ENCODE data around the gene UPK3A. TPM values are rescaled to one million over a fixed set of nuclear protein-coding genes. Genes with fewer than 3 reads are reported as not detected.
"Not testable (repeated sequence)": the region's sequence is repeated elsewhere in the genome, so short reads cannot be mapped to it uniquely, and the experiment has no call there.

UPK3A gene
- total RNA-seq, 6 experiments from 2014 or later: not detected

DNA sequence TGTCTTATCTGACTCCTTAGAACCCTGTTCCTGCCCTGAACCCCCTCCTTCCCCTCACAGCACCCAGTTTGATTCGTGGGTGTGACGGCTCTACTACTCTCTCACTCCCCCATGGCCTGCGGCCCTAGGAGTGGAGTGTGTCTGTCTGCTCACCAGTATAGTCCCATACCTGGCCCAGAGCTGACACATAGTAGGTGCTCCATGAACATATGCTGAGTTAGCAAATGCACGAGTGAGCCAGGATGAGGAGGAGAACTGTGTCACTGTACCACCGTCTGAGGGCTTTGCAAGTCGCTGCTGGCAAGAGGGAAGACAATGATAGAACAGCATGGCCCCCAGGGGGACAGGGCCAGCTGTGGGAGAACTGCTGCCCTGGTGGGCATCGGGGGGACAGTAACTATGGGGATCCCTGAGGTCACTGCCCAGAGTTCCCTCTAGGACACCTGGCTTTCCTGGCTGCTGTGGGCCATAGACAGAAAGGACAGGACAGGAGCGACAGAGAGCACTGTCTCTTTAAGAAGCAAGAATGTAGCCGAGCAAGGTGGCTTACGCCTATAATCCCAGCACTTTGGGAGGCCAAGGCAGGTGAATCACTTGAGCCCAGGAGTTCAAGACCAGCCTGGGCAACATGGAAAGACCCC, 24.9 kb upstream of the UPK3A start:
- no peak for DNase-seq
- Mint-ChIP-seq H3K27ac (no peak overlapping the region), H3K9me3 (peaks cover 3% of the 10 kb centered on the region; the same call in 1 of the 2 replicates), H3K27me3 (ENCODE audit: insufficient read depth) (peaks cover 15% of the 10 kb centered on the region), H3K4me3 (no peak overlapping the region), H3K4me1 (ENCODE audit: low read depth) (peaks cover 13% of the 10 kb centered on the region), H3K36me3 (ENCODE audit: low read depth) (no peaks in the 10 kb centered on the region)
- TF ChIP-seq, protein P1, sequence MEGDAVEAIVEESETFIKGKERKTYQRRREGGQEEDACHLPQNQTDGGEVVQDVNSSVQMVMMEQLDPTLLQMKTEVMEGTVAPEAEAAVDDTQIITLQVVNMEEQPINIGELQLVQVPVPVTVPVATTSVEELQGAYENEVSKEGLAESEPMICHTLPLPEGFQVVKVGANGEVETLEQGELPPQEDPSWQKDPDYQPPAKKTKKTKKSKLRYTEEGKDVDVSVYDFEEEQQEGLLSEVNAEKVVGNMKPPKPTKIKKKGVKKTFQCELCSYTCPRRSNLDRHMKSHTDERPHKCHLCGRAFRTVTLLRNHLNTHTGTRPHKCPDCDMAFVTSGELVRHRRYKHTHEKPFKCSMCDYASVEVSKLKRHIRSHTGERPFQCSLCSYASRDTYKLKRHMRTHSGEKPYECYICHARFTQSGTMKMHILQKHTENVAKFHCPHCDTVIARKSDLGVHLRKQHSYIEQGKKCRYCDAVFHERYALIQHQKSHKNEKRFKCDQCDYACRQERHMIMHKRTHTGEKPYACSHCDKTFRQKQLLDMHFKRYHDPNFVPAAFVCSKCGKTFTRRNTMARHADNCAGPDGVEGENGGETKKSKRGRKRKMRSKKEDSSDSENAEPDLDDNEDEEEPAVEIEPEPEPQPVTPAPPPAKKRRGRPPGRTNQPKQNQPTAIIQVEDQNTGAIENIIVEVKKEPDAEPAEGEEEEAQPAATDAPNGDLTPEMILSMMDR (IDR thresholded peaks at IDR 0.05): no peak

DNA sequence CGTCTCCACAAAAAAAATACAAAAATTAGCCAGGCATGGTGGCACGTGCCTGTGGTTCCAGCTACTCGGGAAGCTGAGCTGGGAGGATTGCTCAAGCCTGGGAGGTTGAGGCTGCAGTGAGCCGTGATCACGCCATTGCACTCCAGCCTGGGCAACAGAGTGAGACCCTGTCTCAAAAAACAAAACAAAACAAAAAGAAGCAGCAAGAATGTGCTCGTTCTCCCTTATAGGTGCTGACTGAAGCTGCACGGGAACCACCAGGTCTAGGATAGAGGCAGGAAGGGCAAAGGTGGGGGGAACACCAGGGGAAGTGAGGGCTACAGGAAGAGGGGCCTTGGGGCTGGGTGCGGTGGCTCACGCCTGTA, 24.4 kb upstream of the UPK3A start:
- DNase-seq; H3K9me3 Mint-ChIP-seq; H3K36me3 Mint-ChIP-seq (ENCODE audit: low read depth); H3K4me3 Mint-ChIP-seq; H3K27ac Mint-ChIP-seq: not testable (repeated sequence)
- peaks cover 15% of the 10 kb centered on the region for H3K27me3 Mint-ChIP-seq (ENCODE audit: insufficient read depth)
- peaks cover 10% of the 10 kb centered on the region for H3K4me1 Mint-ChIP-seq (ENCODE audit: low read depth)

DNA sequence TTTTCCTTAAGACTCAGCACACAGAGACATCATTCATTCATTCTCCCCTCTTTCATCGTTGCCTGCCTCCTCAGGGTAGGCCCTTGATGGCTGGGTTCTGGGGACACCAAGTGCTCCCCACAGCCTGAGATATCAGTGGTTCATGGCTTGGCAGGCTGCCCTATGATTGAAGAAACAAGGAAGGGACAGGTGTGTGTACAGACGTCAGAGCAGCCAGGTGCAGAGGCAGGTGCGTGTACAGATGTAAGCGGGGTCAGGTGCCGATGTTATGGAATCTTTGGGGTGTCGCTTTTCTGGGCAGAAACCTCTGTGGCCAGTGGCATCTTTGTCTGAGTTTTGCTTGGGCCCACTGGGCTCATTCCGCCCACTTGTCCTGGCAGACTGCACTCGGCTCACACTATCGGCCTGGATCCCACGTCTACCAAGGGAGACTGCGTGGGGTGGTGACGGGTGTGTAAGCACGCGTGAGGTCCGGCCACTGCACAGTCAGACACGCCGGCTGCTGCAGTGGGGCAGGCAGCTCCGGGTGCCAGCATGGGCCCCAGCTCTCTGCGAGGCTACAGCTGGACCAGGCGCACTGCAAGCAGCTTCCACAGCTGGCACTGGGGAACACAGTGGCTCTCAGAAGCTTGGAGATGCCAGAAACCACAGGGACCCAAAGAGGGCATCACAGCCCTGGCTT, 23.2 kb upstream of the UPK3A start:
- no peak for DNase-seq
- TF ChIP-seq, protein P1 (IDR thresholded peaks at IDR 0.05): no peak

DNA sequence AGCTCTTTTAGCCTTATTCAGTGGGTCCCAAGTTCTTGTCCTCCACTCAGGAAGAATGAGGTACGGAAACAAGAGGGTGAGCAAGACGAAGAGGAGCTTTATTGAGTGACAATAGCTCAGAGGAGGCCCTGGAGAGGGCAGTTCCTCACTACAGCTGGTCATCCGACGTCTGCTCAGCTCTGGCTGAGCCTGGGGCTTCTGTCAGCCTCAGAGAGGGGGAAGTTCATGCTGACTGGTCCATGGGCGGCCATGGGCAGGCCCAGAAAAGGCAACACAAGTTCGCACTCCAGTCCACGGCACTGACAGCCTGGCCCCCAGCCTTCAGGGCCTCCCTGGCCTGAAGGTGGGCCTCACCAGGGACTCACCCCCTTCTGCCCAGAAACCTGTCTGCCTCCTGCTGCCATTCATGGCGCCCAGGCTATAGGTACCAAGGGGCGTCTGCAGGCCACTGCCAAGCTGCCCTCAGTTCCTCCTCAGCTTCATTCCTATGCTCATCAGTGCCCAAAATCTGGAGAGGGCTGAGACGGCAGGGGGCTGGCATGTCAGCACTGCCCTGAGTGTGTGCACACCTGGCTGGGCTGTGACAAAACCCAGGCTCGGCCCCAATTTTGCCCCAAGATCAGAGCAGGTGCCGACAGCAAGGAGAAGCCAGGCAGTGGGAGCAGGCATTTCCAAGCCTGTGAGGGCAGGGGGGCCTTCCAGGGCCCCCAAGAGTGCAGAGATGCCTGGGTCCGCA, 22.4 kb upstream of the UPK3A start:
- Mint-ChIP-seq H3K27ac (no peak overlapping the region), H3K9me3 (peaks cover 3% of the 10 kb centered on the region; the same call in 1 of the 2 replicates), H3K4me1 (ENCODE audit: low read depth) (peaks cover 10% of the 10 kb centered on the region), H3K4me3 (no peak overlapping the region), H3K27me3 (ENCODE audit: insufficient read depth) (peaks cover 15% of the 10 kb centered on the region), H3K36me3 (ENCODE audit: low read depth) (no peaks in the 10 kb centered on the region)
- no peak for DNase-seq
- TF ChIP-seq, protein P1 (IDR thresholded peaks at IDR 0.05): no peak

More for the DNA sequence above, 23.2 kb upstream of the UPK3A start:
- peaks cover 10% of the 10 kb centered on the region for H3K4me1 Mint-ChIP-seq (ENCODE audit: low read depth)
- H3K4me3 Mint-ChIP-seq: no peak overlapping the region
- peaks cover 3% of the 10 kb centered on the region; the same call in 1 of the 2 replicates for H3K9me3 Mint-ChIP-seq
- no peak overlapping the region for H3K27ac Mint-ChIP-seq
- H3K36me3 Mint-ChIP-seq (ENCODE audit: low read depth): no peaks in the 10 kb centered on the region
- H3K27me3 Mint-ChIP-seq (ENCODE audit: insufficient read depth): peaks cover 15% of the 10 kb centered on the region

DNA sequence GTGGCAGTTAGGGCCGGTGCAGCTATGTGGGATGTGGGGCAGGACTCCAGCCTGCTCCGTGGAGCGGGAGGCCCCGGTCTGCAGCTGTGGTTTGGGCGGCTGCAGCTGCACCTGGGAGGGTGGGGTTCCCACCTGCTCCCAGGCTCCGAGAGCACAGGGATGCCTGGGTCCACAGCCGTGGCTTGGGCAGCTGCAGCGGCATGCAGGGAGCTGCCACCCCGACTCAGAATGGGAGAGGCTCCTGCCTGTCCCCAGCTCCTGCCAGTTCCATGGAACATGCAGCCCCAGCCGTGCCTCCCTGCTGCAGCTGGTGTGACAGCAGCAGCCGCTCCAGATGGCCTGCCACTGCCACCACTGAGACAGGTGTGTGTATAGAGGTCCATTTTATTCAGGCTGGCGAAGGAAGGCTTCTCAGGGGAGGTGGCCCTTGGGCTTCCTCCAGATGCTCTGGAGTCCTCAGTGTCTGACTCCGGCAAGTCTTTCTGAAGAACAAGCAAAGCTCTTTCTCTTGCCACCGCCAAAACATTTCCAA, 21.8 kb upstream of the UPK3A start:
- no peak for DNase-seq
- Mint-ChIP-seq H3K36me3 (ENCODE audit: low read depth) (no peaks in the 10 kb centered on the region), H3K9me3 (peaks cover 2% of the 10 kb centered on the region; the same call in 1 of the 2 replicates), H3K4me1 (ENCODE audit: low read depth) (peaks cover 10% of the 10 kb centered on the region), H3K4me3 (no peak overlapping the region), H3K27me3 (ENCODE audit: insufficient read depth) (peaks cover 13% of the 10 kb centered on the region), H3K27ac (no peak overlapping the region; the same call in 1 of the 2 replicates)
- TF ChIP-seq, protein P1 (IDR thresholded peaks at IDR 0.05): no peak

All from HFFc6 (cell line).